A549 (cell line): ENCODE measurements around the gene MYO10.

ENCODE experiments used
- CTCF ChIP-seq: fragments of >200 bp; sonication (Bioruptor Twin); formaldehyde crosslinking; IDR thresholded peaks from 3 replicates; pipeline ENCODE4 v1.5.1; 2016
- EP300 ChIP-seq, 2 experiments: fragments of >200 bp; sonication (Bioruptor Twin); formaldehyde crosslinking; IDR thresholded peaks; 2 replicates in 1 of 2; 3 replicates in 1 of 2; pipeline ENCODE4 v1.6.1; 2016 to 2017
- FOSL2 ChIP-seq, 2 experiments: fragments of 450-650 bp in 1 of 2; fragments of >200 bp in 1 of 2; sonication (Bioruptor Twin) in 1 of 2; formaldehyde crosslinking; IDR thresholded peaks; 2 replicates each; pipeline versions ENCODE4 v1.5.0 to v1.6.1; 2016 to 2020; ENCODE audit warnings: mild to moderate bottlenecking in 1 of 2, moderate library complexity in 1 of 2
- MAFK ChIP-seq: fragments of 450-650 bp; IDR thresholded peaks from 2 replicates; pipeline ENCODE4 v1.6.1; 2014; ENCODE audit not compliant: partially characterized antibody
- POLR2A ChIP-seq: IDR thresholded peaks from 2 replicates; pipeline ENCODE4 v1.6.1; 2012; ENCODE audit warnings: mild to moderate bottlenecking, low read length
- RAD21 ChIP-seq, 2 experiments: fragments of >200 bp in 1 of 2; sonication (Bioruptor Twin) in 1 of 2; formaldehyde crosslinking in 1 of 2; IDR thresholded peaks in 1 of 2; conservative IDR thresholded peaks in 1 of 2; 2 replicates in 1 of 2; 3 replicates in 1 of 2; pipeline ENCODE4 v1.6.1; 2012 to 2018; ENCODE audit warnings: inconsistent platforms in 1 of 2
- RCOR1 ChIP-seq: fragments of 150-350 bp; IDR thresholded peaks from 2 replicates; pipeline ENCODE4 v1.6.1; 2014; ENCODE audit warnings: antibody characterized with exemption, low read length, low read depth
- REST ChIP-seq: fragments of 200-600 bp; sonication (generic); IDR thresholded peaks from 2 replicates; pipeline ENCODE4 v1.6.1; 2016; ENCODE audit warnings: antibody characterized with exemption, mild to moderate bottlenecking, moderate library complexity
- RFX5 ChIP-seq: fragments of 450-650 bp; IDR thresholded peaks from 2 replicates; pipeline ENCODE4 v1.7.1; 2014; ENCODE audit warnings: antibody characterized with exemption, mild to moderate bottlenecking, moderate library complexity
- RNF2 ChIP-seq: fragments of 200-600 bp; sonication (generic); IDR thresholded peaks from 2 replicates; pipeline ENCODE4 v1.6.1; 2016; ENCODE audit warnings: low read depth, mild to moderate bottlenecking, antibody characterized with exemption, moderate library complexity, borderline replicate concordance
- ZSCAN20 ChIP-seq: fragments of 250-450 bp; sonication (Bioruptor Pico); IDR thresholded peaks from 2 replicates; pipeline ENCODE4 v1.8.0; 2022; ENCODE audit warnings: mild to moderate bottlenecking, moderate library complexity
- TF ChIP-seq, protein P1 (sequence below): fragments of 250-450 bp; sonication (Bioruptor Pico); IDR thresholded peaks from 2 replicates; pipeline ENCODE4 v1.5.0; 2021; ENCODE audit warnings: mild to moderate bottlenecking, moderate library complexity, borderline replicate concordance
- TF ChIP-seq, protein P2 (sequence below): IDR thresholded peaks from 2 replicates; pipeline ENCODE4 v1.6.1; 2012; ENCODE audit warnings: low read depth, borderline replicate concordance

DNA sequence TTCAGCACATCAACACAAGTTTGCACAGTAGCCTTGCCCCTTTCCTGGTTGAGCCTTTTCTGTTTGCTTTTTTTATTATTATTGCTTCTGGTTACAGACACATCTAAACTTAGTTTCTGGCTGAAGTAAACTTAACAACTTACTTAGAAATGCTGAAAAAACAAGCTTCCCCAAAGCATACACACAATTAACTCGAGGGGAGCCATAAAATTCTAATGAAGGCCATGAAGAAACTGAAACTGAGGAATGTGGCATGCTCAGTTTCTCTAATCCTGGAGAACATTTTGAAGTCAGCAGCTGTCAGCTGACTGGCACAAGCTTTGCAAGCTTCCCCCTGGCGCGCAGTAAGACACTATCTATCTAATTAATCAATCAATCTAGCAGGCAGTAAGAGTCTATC, 3.7 kb downstream of the MYO10 start:
- TF ChIP-seq ZSCAN20 (CRISPR knock-in tag): no peak
- no peak for TF ChIP-seq CTCF
- TF ChIP-seq POLR2A: no peak
- no peak for TF ChIP-seq RFX5
- TF ChIP-seq RAD21 (conservative IDR thresholded peaks at IDR 0.05 in 1 of 2, IDR thresholded peaks at IDR 0.05 in 1 of 2): no peak
- no peak for TF ChIP-seq RNF2
- TF ChIP-seq EP300 (IDR thresholded peaks at IDR 0.05): no peak
- no peak for TF ChIP-seq FOSL2 (IDR thresholded peaks at IDR 0.05)
- no peak for TF ChIP-seq FOSL2 (CRISPR knock-in tag; IDR thresholded peaks at IDR 0.05)
- TF ChIP-seq, protein P1, sequence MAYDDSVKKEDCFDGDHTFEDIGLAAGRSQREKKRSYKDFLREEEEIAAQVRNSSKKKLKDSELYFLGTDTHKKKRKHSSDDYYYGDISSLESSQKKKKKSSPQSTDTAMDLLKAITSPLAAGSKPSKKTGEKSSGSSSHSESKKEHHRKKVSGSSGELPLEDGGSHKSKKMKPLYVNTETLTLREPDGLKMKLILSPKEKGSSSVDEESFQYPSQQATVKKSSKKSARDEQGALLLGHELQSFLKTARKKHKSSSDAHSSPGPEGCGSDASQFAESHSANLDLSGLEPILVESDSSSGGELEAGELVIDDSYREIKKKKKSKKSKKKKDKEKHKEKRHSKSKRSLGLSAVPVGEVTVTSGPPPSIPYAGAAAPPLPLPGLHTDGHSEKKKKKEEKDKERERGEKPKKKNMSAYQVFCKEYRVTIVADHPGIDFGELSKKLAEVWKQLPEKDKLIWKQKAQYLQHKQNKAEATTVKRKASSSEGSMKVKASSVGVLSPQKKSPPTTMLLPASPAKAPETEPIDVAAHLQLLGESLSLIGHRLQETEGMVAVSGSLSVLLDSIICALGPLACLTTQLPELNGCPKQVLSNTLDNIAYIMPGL (CRISPR knock-in tag): no peak
- no peak for TF ChIP-seq REST
- TF ChIP-seq, protein P2, sequence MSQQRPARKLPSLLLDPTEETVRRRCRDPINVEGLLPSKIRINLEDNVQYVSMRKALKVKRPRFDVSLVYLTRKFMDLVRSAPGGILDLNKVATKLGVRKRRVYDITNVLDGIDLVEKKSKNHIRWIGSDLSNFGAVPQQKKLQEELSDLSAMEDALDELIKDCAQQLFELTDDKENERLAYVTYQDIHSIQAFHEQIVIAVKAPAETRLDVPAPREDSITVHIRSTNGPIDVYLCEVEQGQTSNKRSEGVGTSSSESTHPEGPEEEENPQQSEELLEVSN: no peak
- no peak for TF ChIP-seq RCOR1
- TF ChIP-seq MAFK: no peak
